ENCODE measurements around the gene DLX5. TPM values are rescaled to one million over a fixed set of nuclear protein-coding genes. Genes with fewer than 3 reads are reported as not detected.

Gene DLX5
- polyA plus RNA-seq, 1 donor (not counting 4 experiments of a cell fraction or from before 2014, with no cell fraction given) = 0.67 TPM

DNA sequence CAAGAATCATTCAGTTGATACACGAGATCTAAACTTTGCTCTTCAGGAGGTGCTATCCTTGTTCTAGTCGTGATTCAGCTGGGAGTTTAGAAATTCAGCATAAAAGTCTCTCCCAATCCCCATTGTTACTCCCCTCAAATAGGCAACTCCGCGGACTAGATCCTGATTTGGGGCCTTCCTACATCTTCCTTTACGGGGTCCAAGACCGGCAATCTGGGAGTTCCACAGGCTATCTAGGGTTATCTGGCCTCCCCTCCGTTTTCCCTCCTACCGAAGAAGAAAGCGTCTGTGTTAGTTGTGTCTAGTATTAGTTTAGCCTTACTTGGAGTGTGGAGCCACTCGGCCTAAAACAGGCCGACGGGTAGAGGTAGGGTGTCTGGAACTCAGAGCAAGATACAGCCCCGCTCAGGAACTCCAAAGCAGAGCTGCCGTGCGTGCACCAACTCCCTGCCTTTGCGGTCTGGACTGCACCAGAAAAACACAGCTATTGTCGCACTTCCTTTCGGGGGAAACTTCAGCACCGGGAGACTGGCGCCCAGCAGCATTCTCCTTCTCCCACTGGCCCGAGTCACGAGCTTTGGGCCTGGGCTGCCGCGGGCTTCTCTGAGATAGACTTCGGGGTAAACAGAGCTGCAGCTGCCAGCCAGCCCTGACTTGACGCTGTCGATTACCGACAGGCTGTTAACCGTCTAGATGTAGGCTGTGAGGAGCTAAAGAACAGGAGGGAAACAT is 1.5 kb upstream of the DLX5 start:
- dilution Hi-C loops (cut with MboI; ENCODE audit: extremely low pct_ligation_motif_present, low sequenced_read_pairs) = loop anchor here (25.0 kb wide), 1 partner anchor 1114 kb away; no protein-coding TSS in a partner anchor
- Histone ChIP-seq H3K79me2 (ENCODE audit: control insufficient read depth, insufficient read depth, low read length) (no peaks in the 10 kb centered on the region), H2AFZ (ENCODE audit: control insufficient read depth, low read length) (no peak overlapping the region), H3K27ac (ENCODE audit: control insufficient read depth, insufficient read depth, low read length) (no peak overlapping the region), H3K36me3 (ENCODE audit: control insufficient read depth in 2 of 2, extremely low read depth in 1 of 2, insufficient read depth in 2 of 2, low read length in 2 of 2) (no peaks in the 10 kb centered on the region), H3K27me3 (ENCODE audit: control insufficient read depth, extremely low read depth, insufficient read depth, low read length) (peaks cover 14% of the 10 kb centered on the region), H3K9me1 (ENCODE audit: control insufficient read depth, extremely low read depth, insufficient read depth, low read length) (no peaks in the 10 kb centered on the region), H3K9ac (ENCODE audit: control insufficient read depth, extremely low read depth, insufficient read depth, low read length) (no peak overlapping the region), H3K4me1 (ENCODE audit: control insufficient read depth, extremely low read depth, insufficient read depth, low read length) (peaks cover 9% of the 10 kb centered on the region), H3K4me3 (ENCODE audit: control insufficient read depth in 2 of 3, extremely low read depth in 1 of 3, insufficient read depth in 2 of 3, low read depth in 1 of 3, low read length in 3 of 3) (no peak overlapping the region), H3K4me2 (ENCODE audit: control insufficient read depth, extremely low read depth, insufficient read depth, low read depth, low read length) (no peak overlapping the region), H4K20me1 (ENCODE audit: control insufficient read depth, extremely low read depth, insufficient read depth, low read length) (no peaks in the 10 kb centered on the region), H3K9me3 (ENCODE audit: control insufficient read depth, low read depth, low read length) (no peaks in the 10 kb centered on the region)
- DNase-seq (ENCODE audit: low read depth, low spot score) (no peak), FAIRE-seq (no peak)
- no peak for TF ChIP-seq EZH2 (IDR thresholded peaks at IDR 0.05; ENCODE audit: low read length)
- TF ChIP-seq, protein P1, sequence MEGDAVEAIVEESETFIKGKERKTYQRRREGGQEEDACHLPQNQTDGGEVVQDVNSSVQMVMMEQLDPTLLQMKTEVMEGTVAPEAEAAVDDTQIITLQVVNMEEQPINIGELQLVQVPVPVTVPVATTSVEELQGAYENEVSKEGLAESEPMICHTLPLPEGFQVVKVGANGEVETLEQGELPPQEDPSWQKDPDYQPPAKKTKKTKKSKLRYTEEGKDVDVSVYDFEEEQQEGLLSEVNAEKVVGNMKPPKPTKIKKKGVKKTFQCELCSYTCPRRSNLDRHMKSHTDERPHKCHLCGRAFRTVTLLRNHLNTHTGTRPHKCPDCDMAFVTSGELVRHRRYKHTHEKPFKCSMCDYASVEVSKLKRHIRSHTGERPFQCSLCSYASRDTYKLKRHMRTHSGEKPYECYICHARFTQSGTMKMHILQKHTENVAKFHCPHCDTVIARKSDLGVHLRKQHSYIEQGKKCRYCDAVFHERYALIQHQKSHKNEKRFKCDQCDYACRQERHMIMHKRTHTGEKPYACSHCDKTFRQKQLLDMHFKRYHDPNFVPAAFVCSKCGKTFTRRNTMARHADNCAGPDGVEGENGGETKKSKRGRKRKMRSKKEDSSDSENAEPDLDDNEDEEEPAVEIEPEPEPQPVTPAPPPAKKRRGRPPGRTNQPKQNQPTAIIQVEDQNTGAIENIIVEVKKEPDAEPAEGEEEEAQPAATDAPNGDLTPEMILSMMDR (optimal IDR thresholded peaks at IDR 0.05 in 1 of 3, IDR thresholded peaks at IDR 0.05 in 1 of 3, conservative IDR thresholded peaks at IDR 0.05 in 1 of 3; ENCODE audit: extremely low read depth in 1 of 3, insufficient read depth in 2 of 3, low read length in 3 of 3) = no peak

DNA sequence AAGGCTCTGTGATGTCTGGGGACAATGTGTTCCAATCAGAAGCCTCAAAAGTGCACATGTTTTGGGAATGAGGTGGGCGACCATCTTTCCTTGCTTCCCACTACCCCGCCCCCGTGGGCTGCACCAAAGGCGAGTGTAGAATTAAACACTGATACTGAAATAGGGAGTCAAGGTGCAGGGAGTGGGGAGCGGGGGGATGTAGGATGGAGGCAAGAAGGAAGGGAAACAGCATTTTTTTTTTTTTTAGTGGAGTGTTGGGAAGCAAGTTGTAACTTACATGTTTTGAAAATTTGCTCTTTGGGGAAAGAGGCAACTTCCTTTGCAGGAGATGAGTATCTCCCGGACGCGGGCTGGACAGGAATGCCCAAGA is 484 bp upstream of the DLX5 start:
- FAIRE-seq = no peak
- dilution Hi-C loops (cut with MboI; ENCODE audit: extremely low pct_ligation_motif_present, low sequenced_read_pairs) = loop anchor here (25.0 kb wide), 1 partner anchor 1113 kb away; no protein-coding TSS in a partner anchor

More for the DNA sequence above, 484 bp upstream of the DLX5 start:
- TF ChIP-seq, protein P1 (optimal IDR thresholded peaks at IDR 0.05 in 1 of 3, IDR thresholded peaks at IDR 0.05 in 1 of 3, conservative IDR thresholded peaks at IDR 0.05 in 1 of 3; ENCODE audit: extremely low read depth in 1 of 3, insufficient read depth in 2 of 3, low read length in 3 of 3) = no peak
- no peak for TF ChIP-seq EZH2 (IDR thresholded peaks at IDR 0.05; ENCODE audit: low read length)
- Histone ChIP-seq H3K4me2 (ENCODE audit: control insufficient read depth, extremely low read depth, insufficient read depth, low read depth, low read length) (peak overlapping the region; percentile 89), H3K4me3 (ENCODE audit: control insufficient read depth in 2 of 3, extremely low read depth in 1 of 3, insufficient read depth in 2 of 3, low read depth in 1 of 3, low read length in 3 of 3) (peak overlapping the region; percentile 68 to 80 (median 75)), H3K36me3 (ENCODE audit: control insufficient read depth in 2 of 2, extremely low read depth in 1 of 2, insufficient read depth in 2 of 2, low read length in 2 of 2) (no peaks in the 10 kb centered on the region), H3K27ac (ENCODE audit: control insufficient read depth, insufficient read depth, low read length) (no peak overlapping the region), H3K9me3 (ENCODE audit: control insufficient read depth, low read depth, low read length) (no peaks in the 10 kb centered on the region), H3K79me2 (ENCODE audit: control insufficient read depth, insufficient read depth, low read length) (no peaks in the 10 kb centered on the region), H3K9me1 (ENCODE audit: control insufficient read depth, extremely low read depth, insufficient read depth, low read length) (no peaks in the 10 kb centered on the region), H3K27me3 (ENCODE audit: control insufficient read depth, extremely low read depth, insufficient read depth, low read length) (peaks cover 14% of the 10 kb centered on the region), H3K9ac (ENCODE audit: control insufficient read depth, extremely low read depth, insufficient read depth, low read length) (no peak overlapping the region), H4K20me1 (ENCODE audit: control insufficient read depth, extremely low read depth, insufficient read depth, low read length) (no peaks in the 10 kb centered on the region), H2AFZ (ENCODE audit: control insufficient read depth, low read length) (no peak overlapping the region), H3K4me1 (ENCODE audit: control insufficient read depth, extremely low read depth, insufficient read depth, low read length) (peaks cover 9% of the 10 kb centered on the region)
- no peak for DNase-seq (ENCODE audit: low read depth, low spot score)

All from keratinocyte (primary cell).